Body of pancreas (tissue), 4 donors: ENCODE measurements around the gene CFAP97D2.

ENCODE experiments used
- POLR2A ChIP-seq, 3 donors: fragments of 450-650 bp; IDR thresholded peaks; one replicate each; pipeline ENCODE4 v1.6.1; 2016; ENCODE audit warnings: antibody characterized with exemption in 3 of 3, mild to moderate bottlenecking in 2 of 3
- TF ChIP-seq, protein P1 (sequence below), 7 experiments: fragments of 450-650 bp in 4 of 7; fragments of 200-600 bp in 3 of 7; sonication (generic) in 3 of 7; IDR thresholded peaks; one replicate each; pipeline ENCODE4 v1.5.1; 2016 to 2019; ENCODE audit warnings: antibody characterized with exemption in 7 of 7

DNA sequence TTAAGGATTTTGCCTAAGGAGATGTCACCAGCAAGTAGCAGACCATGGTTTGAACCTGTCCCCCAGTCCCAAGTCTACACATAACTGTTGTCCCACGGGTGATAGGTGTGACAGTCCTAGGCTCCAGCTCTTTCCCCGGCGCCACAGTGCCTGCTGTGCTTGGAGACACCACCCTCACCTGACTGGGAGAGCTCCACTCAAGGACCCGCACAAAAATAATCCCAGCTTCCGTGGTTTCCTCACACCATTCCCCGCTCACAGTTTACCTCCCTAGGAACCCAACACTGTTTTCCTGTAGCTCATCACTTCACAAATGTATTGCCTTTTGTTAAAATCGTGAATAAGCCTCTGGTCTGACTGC lies 26.8 kb upstream of the CFAP97D2 start:
- TF ChIP-seq, protein P1, sequence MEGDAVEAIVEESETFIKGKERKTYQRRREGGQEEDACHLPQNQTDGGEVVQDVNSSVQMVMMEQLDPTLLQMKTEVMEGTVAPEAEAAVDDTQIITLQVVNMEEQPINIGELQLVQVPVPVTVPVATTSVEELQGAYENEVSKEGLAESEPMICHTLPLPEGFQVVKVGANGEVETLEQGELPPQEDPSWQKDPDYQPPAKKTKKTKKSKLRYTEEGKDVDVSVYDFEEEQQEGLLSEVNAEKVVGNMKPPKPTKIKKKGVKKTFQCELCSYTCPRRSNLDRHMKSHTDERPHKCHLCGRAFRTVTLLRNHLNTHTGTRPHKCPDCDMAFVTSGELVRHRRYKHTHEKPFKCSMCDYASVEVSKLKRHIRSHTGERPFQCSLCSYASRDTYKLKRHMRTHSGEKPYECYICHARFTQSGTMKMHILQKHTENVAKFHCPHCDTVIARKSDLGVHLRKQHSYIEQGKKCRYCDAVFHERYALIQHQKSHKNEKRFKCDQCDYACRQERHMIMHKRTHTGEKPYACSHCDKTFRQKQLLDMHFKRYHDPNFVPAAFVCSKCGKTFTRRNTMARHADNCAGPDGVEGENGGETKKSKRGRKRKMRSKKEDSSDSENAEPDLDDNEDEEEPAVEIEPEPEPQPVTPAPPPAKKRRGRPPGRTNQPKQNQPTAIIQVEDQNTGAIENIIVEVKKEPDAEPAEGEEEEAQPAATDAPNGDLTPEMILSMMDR (IDR thresholded peaks at IDR 0.05), result no peak
- TF ChIP-seq POLR2A (IDR thresholded peaks at IDR 0.05), result no peak
